PC-3 (cell line): Measurements from ENCODE around the gene PPP1R27. TPM values are rescaled to one million over a fixed set of nuclear protein-coding genes. Genes with fewer than 3 reads are reported as not detected.

Experiments used
- ATAC-seq: fragments of 200-7000 bp; cut with Tn5 transposase; 2 replicates; pipeline ENCODE4 v1.9.1; 2020; ENCODE audit warnings: mild to moderate bottlenecking, moderate library complexity
- BruUV-seq: library from RNA; stranded (reverse); fragments of 400-500 nt; replicated peaks from 2 replicates; lab custom pipeline; 2021; lab: Mats Ljungman, UMichigan
- CTCF ChIA-PET: fragments of 300-600 bp; sonication (Branson Sonifier 250); formaldehyde crosslinking; loops from one replicate; lab custom pipeline; 2022; ENCODE audit warnings: antibody characterized with exemption; lab: Charles Lee
- POLR2A ChIA-PET: fragments of 300-600 bp; sonication (Branson Sonifier 250); formaldehyde crosslinking; loops from one replicate; lab custom pipeline; 2022; ENCODE audit warnings: antibody characterized with exemption; ENCODE audit not compliant: unreplicated experiment; lab: Charles Lee
- DNase-seq: peaks from one replicate; pipeline ENCODE4 v3.0.0-alpha.2; 2015
- H2AFZ ChIP-seq: fragments of 300-600 bp; sonication (generic); 2 replicates; pipeline ENCODE4 v1.6.0; 2016; ENCODE audit warnings: antibody characterized with exemption, low read length
- H3F3A ChIP-seq: fragments of 300-600 bp; sonication (generic); one replicate; pipeline ENCODE4 v1.6.0; 2017; ENCODE audit warnings: antibody characterized with exemption, low read length, control low read depth, mild to moderate bottlenecking; ENCODE audit not compliant: unreplicated experiment
- H3K27ac ChIP-seq: fragments of 300-600 bp; sonication (generic); 2 replicates; pipeline ENCODE4 v1.5.1; 2016; ENCODE audit warnings: mild to moderate bottlenecking, low read length
- H3K27me3 ChIP-seq: fragments of 300-600 bp; sonication (generic); 2 replicates; pipeline ENCODE4 v1.6.1; 2016; ENCODE audit warnings: low read length, mixed read lengths
- H3K36me3 ChIP-seq: fragments of 300-600 bp; sonication (generic); 2 replicates; pipeline ENCODE4 v1.6.1; 2016; ENCODE audit warnings: low read depth, mixed run types, low read length, mixed read lengths
- H3K4me1 ChIP-seq: fragments of 300-600 bp; sonication (generic); 2 replicates; pipeline ENCODE4 v1.5.1; 2016; ENCODE audit warnings: low read length; ENCODE audit not compliant: insufficient read depth
- H3K4me2 ChIP-seq: fragments of 300-600 bp; sonication (generic); 2 replicates; pipeline ENCODE4 v1.6.0; 2016; ENCODE audit warnings: low read length
- H3K4me3 ChIP-seq: fragments of 300-600 bp; sonication (generic); 2 replicates; pipeline ENCODE4 v1.5.1; 2016; ENCODE audit warnings: mild to moderate bottlenecking, low read length, mixed read lengths
- H3K79me2 ChIP-seq: fragments of 300-600 bp; sonication (generic); 2 replicates; pipeline ENCODE4 v1.6.1; 2017; ENCODE audit warnings: low read length, mixed read lengths
- H3K9ac ChIP-seq: fragments of 300-600 bp; sonication (generic); 2 replicates; pipeline ENCODE4 v1.6.0; 2016; ENCODE audit warnings: mild to moderate bottlenecking, low read length
- H3K9me2 ChIP-seq: fragments of 300-600 bp; sonication (generic); replicated peaks from 2 replicates; pipeline ENCODE4 v1.6.1; 2016; ENCODE audit warnings: mixed run types, low read length, mixed read lengths
- H3K9me3 ChIP-seq: fragments of 300-600 bp; sonication (generic); 2 replicates; pipeline ENCODE4 v1.6.1; 2016; ENCODE audit warnings: low read length, mixed read lengths
- H4K20me1 ChIP-seq: fragments of 300-600 bp; sonication (generic); 2 replicates; pipeline ENCODE4 v1.6.1; 2016; ENCODE audit warnings: low read length, mixed read lengths
- CTCF ChIP-seq: fragments of 300-600 bp; sonication (generic); conservative IDR thresholded peaks from 2 replicates; pipeline ENCODE4 v1.5.1; 2017; ENCODE audit warnings: antibody characterized with exemption, low read depth, mild to moderate bottlenecking, low read length
- EZH2 ChIP-seq: fragments of 300-600 bp; sonication (generic); IDR thresholded peaks from one replicate; pipeline ENCODE4 v1.6.1; 2017; ENCODE audit warnings: antibody characterized with exemption, mild to moderate bottlenecking, low read length; ENCODE audit not compliant: unreplicated experiment
- EZH2phosphoT487 ChIP-seq: fragments of 300-600 bp; sonication (generic); IDR thresholded peaks from 2 replicates; pipeline ENCODE4 v1.6.1; 2018; ENCODE audit warnings: mild to moderate bottlenecking, antibody characterized with exemption, low read length, borderline replicate concordance
- intact Hi-C: fragments of 100-400 bp; cut with micrococcal nuclease; formaldehyde crosslinking; loops from 2 replicates; pipeline ENCODE4 v1.9.0; 2023
- total RNA-seq: library from RNA; depleted of rRNA; stranded (reverse); fragments of >200 nt; gene quantifications from 2 replicates; pipeline ENCODE4 v1.2.3, GENCODE V29; 2014

The PPP1R27 gene
- total RNA-seq, 1 experiment from 2014 or later, result not detected

GRCh38 chr17:81829858-81830257, 5.0 kb downstream of the PPP1R27 start:
- Histone ChIP-seq H4K20me1 (no peaks in the 10 kb centered on the region), H3K27ac (no peak overlapping the region), H3K4me1 (peaks cover 21% of the 10 kb centered on the region), H3K9me3 (no peaks in the 10 kb centered on the region), H2AFZ (no peak overlapping the region), H3K4me2 (no peak overlapping the region), H3K36me3 (no peaks in the 10 kb centered on the region), H3K9ac (no peak overlapping the region), H3K79me2 (peaks cover 19% of the 10 kb centered on the region; the same call in 1 of the 2 replicates), H3K4me3 (no peak overlapping the region), H3K9me2 (no peaks in the 10 kb centered on the region), H3K27me3 (no peaks in the 10 kb centered on the region), H3F3A (no peaks in the 10 kb centered on the region)
- intact Hi-C loops, result no loop called here
- ChIA-PET CTCF (no interaction called here), POLR2A (no interaction called here)
- no peak for ATAC-seq
- TF ChIP-seq CTCF (no peak), EZH2 (no peak), EZH2phosphoT487 (no peak)
- DNase-seq, result no peak
- BruUV-seq, result no TSS peak

- ATAC-seq (no peak), DNase-seq (no peak)
- Histone ChIP-seq H3K9me2 (no peaks in the 10 kb centered on the region), H3K27ac (no peak overlapping the region), H3K4me3 (no peak overlapping the region), H3K79me2 (peaks cover 16% of the 10 kb centered on the region; the same call in 1 of the 2 replicates), H3F3A (no peaks in the 10 kb centered on the region), H3K27me3 (no peaks in the 10 kb centered on the region), H2AFZ (no peak overlapping the region), H3K9me3 (no peaks in the 10 kb centered on the region), H3K4me2 (no peak overlapping the region), H3K4me1 (peaks cover 15% of the 10 kb centered on the region), H4K20me1 (no peaks in the 10 kb centered on the region), H3K36me3 (no peaks in the 10 kb centered on the region), H3K9ac (no peak overlapping the region)
- intact Hi-C loops, result no loop called here
- BruUV-seq, result no TSS peak
- POLR2A ChIA-PET, result no interaction called here
- no peak for TF ChIP-seq CTCF
- no peak for TF ChIP-seq EZH2
- no peak for TF ChIP-seq EZH2phosphoT487
- CTCF ChIA-PET, result no interaction called here
Measured at GRCh38 chr17:81828656-81829055, 6.2 kb downstream of the PPP1R27 start.

- Histone ChIP-seq H3K27ac (no peak overlapping the region), H3K79me2 (no peaks in the 10 kb centered on the region), H3K9me3 (no peaks in the 10 kb centered on the region), H3F3A (no peaks in the 10 kb centered on the region), H3K4me1 (0 out of 2 replicates have a peak, but pooled peaks cover 4% of the 10 kb centered on the region), H4K20me1 (no peaks in the 10 kb centered on the region), H3K9ac (no peak overlapping the region), H3K4me2 (no peak overlapping the region), H3K9me2 (no peaks in the 10 kb centered on the region), H3K4me3 (no peak overlapping the region), H2AFZ (no peak overlapping the region), H3K27me3 (no peaks in the 10 kb centered on the region), H3K36me3 (no peaks in the 10 kb centered on the region)
- TF ChIP-seq CTCF (peak; percentile 32; the same call in 1 of the 2 replicates), EZH2phosphoT487 (no peak)
- intact Hi-C loops, result no loop called here
- ChIA-PET POLR2A (no interaction called here), CTCF (no interaction called here)
- no TSS peak for BruUV-seq
- no peak for DNase-seq
- no peak for ATAC-seq
Measured at GRCh38 chr17:81825841-81826466, 8.9 kb downstream of the PPP1R27 start.
